ENCODE measurements around the gene CEBPZOS. TPM values are rescaled to one million over a fixed set of nuclear protein-coding genes. Genes with fewer than 3 reads are reported as not detected.
A peak's percentile ranks its signal among the peaks of the same experiment; 100 is the strongest.

Gene CEBPZOS
- total RNA-seq (10 to 100 TPM; 26.9 to 40.7 (median 40.4) TPM), polyA plus RNA-seq (10 to 100 TPM; 47.4 to 58.8 TPM), total RNA-seq (15.9 reads per million, percentile 45 among the genes with 10 or more reads in this experiment)

DNA sequence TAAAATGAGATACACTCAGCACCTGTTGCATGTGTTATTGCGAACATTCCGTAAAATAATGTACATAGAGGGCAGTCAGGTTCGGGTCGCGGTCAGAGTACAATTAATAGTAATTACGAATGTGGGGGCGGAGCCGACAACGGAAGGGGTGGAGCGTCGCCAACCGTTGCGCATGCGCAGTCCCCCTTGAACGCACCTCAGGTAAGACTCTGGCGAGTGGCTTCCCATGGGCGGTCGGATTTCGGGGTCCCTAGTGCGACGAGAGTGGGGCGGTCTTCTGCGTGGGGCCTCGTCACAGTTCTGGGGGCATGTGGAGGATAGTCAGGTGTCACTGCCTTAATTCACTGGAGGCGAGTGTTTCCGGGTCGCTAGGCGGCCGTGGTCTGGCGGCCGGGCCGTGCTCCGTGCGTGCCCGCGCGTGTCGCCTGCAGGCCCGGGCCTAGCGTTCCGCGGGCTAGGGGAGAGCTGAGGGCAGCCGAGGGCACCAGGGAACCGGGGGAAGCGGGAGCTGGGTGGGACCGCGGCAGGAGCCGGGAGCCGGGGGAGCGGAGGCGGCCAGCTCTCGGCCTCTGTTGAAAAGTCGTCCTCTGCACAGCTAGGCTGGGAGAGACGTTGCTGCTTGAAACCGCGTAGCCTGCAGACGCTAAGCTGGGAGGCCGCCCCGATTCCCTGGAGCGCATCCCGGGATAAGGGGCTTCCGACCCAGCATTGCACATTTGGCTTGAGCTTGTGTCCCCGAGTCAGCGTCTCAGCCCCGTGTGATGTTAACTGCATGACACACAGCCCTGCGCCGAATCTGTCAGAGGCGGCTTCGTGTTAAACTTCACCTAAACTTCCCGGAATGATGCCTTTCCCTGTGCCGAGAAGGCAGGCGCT, at the start of gene CEBPZOS:
Gene CEBPZOS, plus strand, starts transcription at position 177 of the 876 bp plus-strand sequence. CDS start 3,209 bp downstream, outside the sequence.
- H3K4me1 ChIP-seq (ENCODE audit: control insufficient read depth in 2 of 2, insufficient read depth in 2 of 2, low read length in 2 of 2) = peaks cover 10 to 15% of the 10 kb centered on the region in 2 donors
- peak within 1 kb of the TSS; percentile 82 for H3K27ac ChIP-seq (ENCODE audit: low read depth, low read length)
- Mint-ChIP-seq H3K4me1 (peaks cover 14 to 47% (median 34%) of the 10 kb centered on the region in 7 donors), H3K4me3 (peak within 1 kb of the TSS; percentile 93 to 100 (median 99)), H3K27me3 (peaks cover 0 to 5% (median 0%) of the 10 kb centered on the region in 5 donors), H3K27ac (peak within 1 kb of the TSS; percentile 93 to 99 (median 99)), H3K9me3 (peaks cover 0 to 4% (median 0%) of the 10 kb centered on the region in 11 donors), H3K36me3 (peaks cover 3 to 17% (median 5%) of the 10 kb centered on the region in 5 donors)
- DNase-seq (peak; percentile 82 to 91 (median 88)), ATAC-seq (peak; percentile 92)
- no peaks in the 10 kb centered on the region for H3K9me3 ChIP-seq (ENCODE audit: control insufficient read depth in 2 of 3, low read length in 3 of 3)
- H3K36me3 ChIP-seq (ENCODE audit: control insufficient read depth in 2 of 3, insufficient read depth in 3 of 3, low read length in 3 of 3) = peaks cover 0 to 14% (median 0%) of the 10 kb centered on the region in 3 experiments
- peak within 1 kb of the TSS; percentile 90 for H3K4me3 ChIP-seq (ENCODE audit: low read length)
- H3K27me3 ChIP-seq (ENCODE audit: control insufficient read depth in 2 of 2, insufficient read depth in 2 of 2, low read length in 2 of 2) = no peaks in the 10 kb centered on the region
- intact Hi-C loops (cut with micrococcal nuclease) = loop anchor here (1.0 to 2.0 kb wide), 8 partner anchors 35 to 230 kb away; partner anchors contain the start of genes CEBPZ (in 2 of the 2), NDUFAF7 (in 2 of the 2), STRN (in 2 of the 2) and EIF2AK2 (in 1 of the 2)
- ChIA-PET CTCF (no interaction called here), POLR2A (interaction anchor here (0.6 to 2.8 kb wide), 8 partner anchors 19 to 112 kb away, joined by 3 to 15 read pairs (median 4); partner anchors contain the start of genes CEBPZ, EIF2AK2, GPATCH11 and NDUFAF7)

- Mint-ChIP-seq H3K9me3 (no peaks in the 10 kb centered on the region), H3K4me3 (no peak overlapping the region), H3K4me1 (peaks cover 10 to 48% (median 36%) of the 10 kb centered on the region in 7 donors), H3K27me3 (no peaks in the 10 kb centered on the region), H3K27ac (peak overlapping the region in 5 of 9 donors; percentile 27 to 58 (median 36)), H3K36me3 (peaks cover 12 to 43% (median 34%) of the 10 kb centered on the region in 5 donors)
- ChIA-PET CTCF (no interaction called here), POLR2A (interaction anchor here (1.2 kb wide), 1 partner anchor 9 kb away, joined by 3 read pairs; the partner anchor contains the start of gene EIF2AK2)
- intact Hi-C loops (cut with micrococcal nuclease) = loop anchor here in 1 of 2 donors (5.0 kb wide), 1 partner anchor 41 kb away; no protein-coding TSS in a partner anchor
- Histone ChIP-seq H3K4me3 (ENCODE audit: low read length) (no peak overlapping the region), H3K36me3 (ENCODE audit: control insufficient read depth in 2 of 3, insufficient read depth in 3 of 3, low read length in 3 of 3) (peaks cover 0 to 26% (median 0%) of the 10 kb centered on the region in 3 experiments), H3K27me3 (ENCODE audit: control insufficient read depth in 2 of 2, insufficient read depth in 2 of 2, low read length in 2 of 2) (no peaks in the 10 kb centered on the region), H3K4me1 (ENCODE audit: control insufficient read depth in 2 of 2, insufficient read depth in 2 of 2, low read length in 2 of 2) (peaks cover 4 to 8% of the 10 kb centered on the region in 2 donors), H3K27ac (ENCODE audit: low read depth, low read length) (no peak overlapping the region), H3K9me3 (ENCODE audit: control insufficient read depth in 2 of 3, low read length in 3 of 3) (no peaks in the 10 kb centered on the region)
- DNase-seq (no peak), ATAC-seq (no peak)
Observed at GRCh38 chr2:37148325-37148724, 48.0 kb upstream of the CEBPZOS start.

DNA sequence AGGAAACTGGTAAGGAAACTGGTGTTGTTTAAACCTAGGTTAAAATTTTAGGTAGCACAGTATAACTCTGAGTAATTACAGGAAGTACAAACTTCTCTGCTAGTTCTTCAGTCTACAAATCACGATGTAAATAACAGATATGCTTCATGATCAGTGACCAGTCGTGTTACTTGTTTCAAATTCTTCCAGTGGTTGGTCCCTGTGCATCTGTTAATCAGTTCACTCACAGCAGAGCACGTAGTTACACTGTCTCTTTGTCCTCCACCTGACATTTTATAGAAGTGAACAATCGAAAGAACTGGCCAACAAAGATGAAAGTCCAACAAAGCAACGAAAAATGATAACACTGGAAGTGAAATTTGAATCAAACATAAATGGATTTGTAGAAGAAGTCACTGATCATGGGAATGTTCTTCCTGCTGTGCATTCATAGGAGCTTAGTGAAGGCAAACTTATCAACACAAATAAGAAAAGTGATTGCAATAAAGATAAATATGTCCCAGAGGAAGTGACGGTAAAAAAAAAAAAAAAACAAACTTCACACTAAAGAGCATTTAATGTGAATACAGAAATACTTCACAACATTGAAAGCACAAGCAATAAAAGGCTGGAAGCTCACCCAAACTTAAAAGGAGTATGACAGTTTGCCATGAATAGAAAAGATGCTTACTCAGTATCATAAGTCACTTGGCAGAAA, 46.5 kb upstream of the CEBPZOS start:
- ATAC-seq (peak; percentile 73), DNase-seq (no peak)
- H3K36me3 ChIP-seq (ENCODE audit: control insufficient read depth in 2 of 3, insufficient read depth in 3 of 3, low read length in 3 of 3) = peaks cover 0 to 20% (median 0%) of the 10 kb centered on the region in 3 experiments
- H3K4me1 Mint-ChIP-seq = peaks cover 13 to 58% (median 48%) of the 10 kb centered on the region in 7 donors
- CTCF ChIA-PET = interaction anchor here (0.7 to 1.2 kb wide), 2 partner anchors 15 to 485 kb away, joined by 4 to 6 read pairs; no protein-coding TSS in a partner anchor
- H3K27ac ChIP-seq (ENCODE audit: low read depth, low read length) = no peak overlapping the region
- POLR2A ChIA-PET = no interaction called here
- H3K27me3 Mint-ChIP-seq = no peaks in the 10 kb centered on the region
- H3K4me3 ChIP-seq (ENCODE audit: low read length) = no peak overlapping the region
- intact Hi-C loops (cut with micrococcal nuclease) = loop anchor here in 1 of 2 donors (5.0 kb wide), 1 partner anchor 42 kb away; no protein-coding TSS in a partner anchor
- peaks cover 13 to 49% (median 44%) of the 10 kb centered on the region in 5 donors for H3K36me3 Mint-ChIP-seq
- H3K4me3 Mint-ChIP-seq = peak overlapping the region in 5 of 10 donors; percentile 5 to 24 (median 12)
- H3K9me3 ChIP-seq (ENCODE audit: control insufficient read depth in 2 of 3, low read length in 3 of 3) = no peaks in the 10 kb centered on the region
- H3K4me1 ChIP-seq (ENCODE audit: control insufficient read depth in 2 of 2, insufficient read depth in 2 of 2, low read length in 2 of 2) = peaks cover 4 to 9% of the 10 kb centered on the region in 2 donors
- peak overlapping the region in 6 of 9 donors; percentile 2 to 73 (median 42) for H3K27ac Mint-ChIP-seq
- H3K9me3 Mint-ChIP-seq = no peaks in the 10 kb centered on the region
- no peaks in the 10 kb centered on the region for H3K27me3 ChIP-seq (ENCODE audit: control insufficient read depth in 2 of 2, insufficient read depth in 2 of 2, low read length in 2 of 2)

- no peaks in the 10 kb centered on the region for H3K27me3 Mint-ChIP-seq
- H3K4me3 Mint-ChIP-seq = peak overlapping the region in 3 of 10 donors; percentile 9 to 50 (median 14)
- H3K36me3 ChIP-seq (ENCODE audit: control insufficient read depth in 2 of 3, insufficient read depth in 3 of 3, low read length in 3 of 3) = peaks cover 0 to 8% (median 0%) of the 10 kb centered on the region in 3 experiments
- H3K27ac Mint-ChIP-seq = peak overlapping the region in 4 of 9 donors; percentile 2 to 33 (median 16)
- H3K4me3 ChIP-seq (ENCODE audit: low read length) = no peak overlapping the region
- H3K27me3 ChIP-seq (ENCODE audit: control insufficient read depth in 2 of 2, insufficient read depth in 2 of 2, low read length in 2 of 2) = no peaks in the 10 kb centered on the region
- ChIA-PET CTCF (interaction anchor here (0.8 kb wide), 1 partner anchor 104 kb away, joined by 3 read pairs; no protein-coding TSS in a partner anchor), POLR2A (no interaction called here)
- H3K4me1 ChIP-seq (ENCODE audit: control insufficient read depth in 2 of 2, insufficient read depth in 2 of 2, low read length in 2 of 2) = peaks cover 21 to 32% of the 10 kb centered on the region in 2 donors
- H3K27ac ChIP-seq (ENCODE audit: low read depth, low read length) = no peak overlapping the region
- H3K4me1 Mint-ChIP-seq = peaks cover 36 to 80% (median 71%) of the 10 kb centered on the region in 7 donors
- intact Hi-C loops (cut with micrococcal nuclease) = no loop called here
- no peaks in the 10 kb centered on the region for H3K9me3 Mint-ChIP-seq
- no peaks in the 10 kb centered on the region for H3K9me3 ChIP-seq (ENCODE audit: control insufficient read depth in 2 of 3, low read length in 3 of 3)
- no peak for ATAC-seq
- H3K36me3 Mint-ChIP-seq = peaks cover 9 to 40% (median 35%) of the 10 kb centered on the region in 5 donors
- DNase-seq = no peak
Observed at GRCh38 chr2:37153224-37153623, 43.1 kb upstream of the CEBPZOS start.

- H3K36me3 Mint-ChIP-seq = peaks cover 9 to 32% (median 26%) of the 10 kb centered on the region in 5 donors
- Histone ChIP-seq H3K4me3 (ENCODE audit: low read length) (no peak overlapping the region), H3K9me3 (ENCODE audit: control insufficient read depth in 2 of 3, low read length in 3 of 3) (no peaks in the 10 kb centered on the region), H3K36me3 (ENCODE audit: control insufficient read depth in 2 of 3, insufficient read depth in 3 of 3, low read length in 3 of 3) (peaks cover 0 to 4% (median 0%) of the 10 kb centered on the region in 3 experiments), H3K27ac (ENCODE audit: low read depth, low read length) (no peak overlapping the region), H3K27me3 (ENCODE audit: control insufficient read depth in 2 of 2, insufficient read depth in 2 of 2, low read length in 2 of 2) (no peaks in the 10 kb centered on the region), H3K4me1 (ENCODE audit: control insufficient read depth in 2 of 2, insufficient read depth in 2 of 2, low read length in 2 of 2) (peaks cover 22 to 33% of the 10 kb centered on the region in 2 donors)
- no peak for DNase-seq
- intact Hi-C loops (cut with micrococcal nuclease) = loop anchor here in 1 of 2 donors (5.0 kb wide), 1 partner anchor 1223 kb away; the partner anchor contains the start of gene ATL2
- ATAC-seq = no peak
- no peaks in the 10 kb centered on the region for H3K9me3 Mint-ChIP-seq
- peaks cover 33 to 77% (median 65%) of the 10 kb centered on the region in 7 donors for H3K4me1 Mint-ChIP-seq
- ChIA-PET POLR2A (interaction anchor here (0.6 to 4.0 kb wide), 2 partner anchors 43 to 61 kb away, joined by 9 to 15 read pairs; partner anchors contain the start of gene CEBPZOS), CTCF (interaction anchor here (0.6 kb wide), 1 partner anchor 473 kb away, joined by 5 read pairs; no protein-coding TSS in a partner anchor)
- H3K27me3 Mint-ChIP-seq = no peaks in the 10 kb centered on the region
- H3K4me3 Mint-ChIP-seq = peak overlapping the region in 9 of 10 donors; percentile 6 to 99 (median 92)
- peak overlapping the region in 5 of 9 donors; percentile 86 to 96 (median 94) for H3K27ac Mint-ChIP-seq
Observed at GRCh38 chr2:37154785-37155184, 41.5 kb upstream of the CEBPZOS start.
